Activated CD8-positive, alpha-beta memory T cell treated with anti-CD3 and anti-CD28 coated beads, Interleukin-2, amount 10 ng/mL, durations not matched to agents 7 days and 5 days (primary cell): Measurements from ENCODE around the gene ZNF256. TPM values are rescaled to one million over a fixed set of nuclear protein-coding genes. Genes with fewer than 3 reads are reported as not detected.

ENCODE experiments used
- ATAC-seq: fragments of 150-1000 bp; cut with Tn5 transposase; one replicate; pipeline ENCODE4 v1.10.0; 2021; ENCODE audit warnings: moderate library complexity
- CTCF ChIA-PET: fragments of 350-600 bp; sonication (Branson Sonifier 250); formaldehyde crosslinking; loops from one replicate; lab custom pipeline; 2021; ENCODE audit warnings: antibody characterized with exemption; lab: Charles Lee
- DNase-seq: peaks from one replicate; pipeline ENCODE4 v3.0.0-alpha.2; 2020
- H3K27ac Mint-ChIP-seq: one replicate; pipeline ENCODE4 v1.8.0; 2021; ENCODE audit warnings: mild to moderate bottlenecking, mixed read lengths
- H3K27me3 Mint-ChIP-seq: one replicate; pipeline ENCODE4 v1.8.0; 2021; ENCODE audit warnings: mixed read lengths
- H3K36me3 Mint-ChIP-seq: one replicate; pipeline ENCODE4 v1.8.0; 2021; ENCODE audit warnings: mild to moderate bottlenecking, mixed read lengths
- H3K4me1 Mint-ChIP-seq: one replicate; pipeline ENCODE4 v1.8.0; 2021; ENCODE audit warnings: mixed read lengths
- H3K4me3 Mint-ChIP-seq: one replicate; pipeline ENCODE4 v1.8.0; 2021; ENCODE audit warnings: mild to moderate bottlenecking, moderate library complexity, mixed read lengths
- H3K9me3 Mint-ChIP-seq: one replicate; pipeline ENCODE4 v1.8.0; 2022; ENCODE audit warnings: low read depth, mixed read lengths
- total RNA-seq, 2 experiments: library from RNA; stranded (reverse); gene quantifications; one replicate each; pipeline ENCODE4 v1.2.3, GENCODE V29; 2021

The ZNF256 gene
- total RNA-seq: 1 to 10 TPM; 7.6 to 9.3 TPM

- H3K27me3 Mint-ChIP-seq: no peaks in the 10 kb centered on the region
- peak within 1 kb of the TSS; percentile 95 for H3K4me3 Mint-ChIP-seq
- peaks cover 30% of the 10 kb centered on the region for H3K9me3 Mint-ChIP-seq
- CTCF ChIA-PET: no interaction called here
- H3K27ac Mint-ChIP-seq: peak within 1 kb of the TSS; percentile 90
- ATAC-seq: peak; percentile 97
- peak; percentile 94 for DNase-seq
- H3K4me1 Mint-ChIP-seq: peaks cover 15% of the 10 kb centered on the region
- H3K36me3 Mint-ChIP-seq: peaks cover 44% of the 10 kb centered on the region
These were observed at the start of gene ZNF256 for GRCh38 chr19:57947419-57948134. Gene ZNF256, minus strand, starts transcription at chr19:57947706. Its CDS starts 232 bp downstream, at chr19:57947474.

DNA sequence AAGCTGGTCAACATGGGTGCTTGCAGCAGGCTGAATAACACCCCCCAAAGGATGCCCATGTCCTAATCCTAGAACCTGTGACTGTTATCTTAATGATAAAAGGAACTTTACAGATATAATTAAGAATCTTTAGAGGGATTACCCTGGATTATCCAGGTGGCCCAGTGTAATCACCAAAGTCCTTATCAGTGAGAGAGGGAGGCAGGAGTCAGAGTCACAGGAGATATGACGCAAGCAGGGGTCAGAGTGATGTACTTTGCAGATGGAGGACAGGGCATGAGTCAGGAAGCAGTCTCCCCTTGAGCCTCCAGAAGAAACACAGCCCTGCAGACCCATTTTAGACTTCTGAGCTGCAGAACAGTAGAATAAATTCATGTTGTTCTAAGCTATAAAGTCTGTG, 45.3 kb upstream of the ZNF256 start:
- Mint-ChIP-seq H3K4me3 (no peak overlapping the region), H3K9me3 (peaks cover 52% of the 10 kb centered on the region), H3K27ac (no peak overlapping the region), H3K4me1 (no peaks in the 10 kb centered on the region), H3K36me3 (peaks cover 68% of the 10 kb centered on the region), H3K27me3 (no peaks in the 10 kb centered on the region)
- no peak for DNase-seq
- CTCF ChIA-PET: no interaction called here
- ATAC-seq: no peak

GRCh38 chr19:57978586-57979289, 31.2 kb upstream of the ZNF256 start:
- H3K4me3 Mint-ChIP-seq: no peak overlapping the region
- H3K36me3 Mint-ChIP-seq: peaks cover 62% of the 10 kb centered on the region
- ATAC-seq (no peak), DNase-seq (no peak)
- H3K4me1 Mint-ChIP-seq: no peaks in the 10 kb centered on the region
- no peak overlapping the region for H3K27ac Mint-ChIP-seq
- peaks cover 53% of the 10 kb centered on the region for H3K9me3 Mint-ChIP-seq
- CTCF ChIA-PET: no interaction called here
- no peaks in the 10 kb centered on the region for H3K27me3 Mint-ChIP-seq

DNA sequence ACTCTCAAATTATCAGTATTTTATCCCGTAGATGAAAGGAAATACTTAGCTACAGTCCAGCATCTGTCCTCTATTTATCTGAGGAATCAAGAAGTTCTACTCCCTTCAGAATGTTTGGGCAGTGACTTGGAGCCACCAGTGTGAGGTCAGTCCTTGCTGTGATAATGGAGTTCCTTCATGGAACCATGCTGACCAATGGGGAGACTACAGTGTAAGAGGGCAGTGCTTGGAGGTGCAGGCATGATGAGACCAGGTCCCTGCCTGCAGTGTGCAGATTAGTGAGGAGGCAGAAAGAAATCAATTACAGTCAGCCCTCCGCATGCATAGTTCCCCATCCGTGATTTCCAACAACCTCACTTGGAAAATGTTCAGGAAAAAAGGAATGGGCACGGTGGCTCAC, 26.9 kb upstream of the ZNF256 start, which contains the start of gene C19orf18:
TSS of gene C19orf18 (minus strand) at position 101 of the 400 bp plus-strand sequence. CDS start 102 bp downstream, outside the sequence.
- no peaks in the 10 kb centered on the region for H3K4me1 Mint-ChIP-seq
- ATAC-seq (no peak), DNase-seq (no peak)
- CTCF ChIA-PET: no interaction called here
- no peak within 1 kb of the TSS for H3K27ac Mint-ChIP-seq
- H3K9me3 Mint-ChIP-seq: peaks cover 47% of the 10 kb centered on the region
- H3K36me3 Mint-ChIP-seq: peaks cover 25% of the 10 kb centered on the region
- no peak within 1 kb of the TSS for H3K4me3 Mint-ChIP-seq
- no peaks in the 10 kb centered on the region for H3K27me3 Mint-ChIP-seq

- Mint-ChIP-seq H3K4me1 (no peaks in the 10 kb centered on the region), H3K27me3 (no peaks in the 10 kb centered on the region)
These were observed 17.3 kb upstream of the ZNF256 start for GRCh38 chr19:57964761-57965160.

GRCh38 chr19:57961785-57962184, 14.3 kb upstream of the ZNF256 start:
- Mint-ChIP-seq H3K9me3 (peaks cover 22% of the 10 kb centered on the region), H3K27me3 (no peaks in the 10 kb centered on the region), H3K4me1 (no peaks in the 10 kb centered on the region), H3K36me3 (peaks cover 5% of the 10 kb centered on the region), H3K27ac (no peak overlapping the region), H3K4me3 (no peak overlapping the region)
- DNase-seq: no peak
- CTCF ChIA-PET: no interaction called here
- ATAC-seq: no peak

More at GRCh38 chr19:57964761-57965160, 17.3 kb upstream of the ZNF256 start:
- H3K36me3 Mint-ChIP-seq: peaks cover 8% of the 10 kb centered on the region
- H3K9me3 Mint-ChIP-seq: peaks cover 25% of the 10 kb centered on the region
- no peak for DNase-seq
- H3K27ac Mint-ChIP-seq: no peak overlapping the region
- CTCF ChIA-PET: no interaction called here
- ATAC-seq: no peak
- no peak overlapping the region for H3K4me3 Mint-ChIP-seq

DNA sequence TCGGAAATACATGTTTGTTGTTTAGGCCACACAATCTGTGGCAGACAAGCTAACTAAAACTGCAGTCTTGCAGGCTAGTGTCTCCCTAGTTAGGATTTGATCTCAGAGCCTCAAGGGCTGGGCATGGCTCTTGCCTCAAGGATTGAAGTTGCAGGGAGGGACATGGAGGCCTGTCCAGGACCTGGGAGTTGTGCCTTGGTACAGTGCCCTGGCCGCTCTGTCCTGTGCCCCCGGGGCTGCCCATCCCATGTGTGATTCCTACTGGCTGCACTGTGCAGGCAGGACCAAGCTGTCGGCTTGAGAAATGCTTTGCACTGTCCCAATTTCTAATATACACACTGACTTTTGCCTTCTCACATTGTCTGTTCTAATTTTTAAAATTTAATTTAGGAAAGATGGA, 7.5 kb upstream of the ZNF256 start:
- ATAC-seq (no peak), DNase-seq (no peak)
- H3K27me3 Mint-ChIP-seq: no peaks in the 10 kb centered on the region
- H3K9me3 Mint-ChIP-seq: peaks cover 36% of the 10 kb centered on the region
- peaks cover 2% of the 10 kb centered on the region for H3K36me3 Mint-ChIP-seq
- no peak overlapping the region for H3K27ac Mint-ChIP-seq
- no peak overlapping the region for H3K4me3 Mint-ChIP-seq
- CTCF ChIA-PET: no interaction called here
- H3K4me1 Mint-ChIP-seq: no peaks in the 10 kb centered on the region

GRCh38 chr19:57949702-57950101, 2.2 kb upstream of the ZNF256 start:
- no peaks in the 10 kb centered on the region for H3K27me3 Mint-ChIP-seq
- CTCF ChIA-PET: no interaction called here
- H3K4me3 Mint-ChIP-seq: no peak overlapping the region
- peaks cover 23% of the 10 kb centered on the region for H3K36me3 Mint-ChIP-seq
- H3K9me3 Mint-ChIP-seq: peaks cover 31% of the 10 kb centered on the region
- no peak for DNase-seq
- ATAC-seq: no peak
- peaks cover 15% of the 10 kb centered on the region for H3K4me1 Mint-ChIP-seq
- H3K27ac Mint-ChIP-seq: no peak overlapping the region

DNA sequence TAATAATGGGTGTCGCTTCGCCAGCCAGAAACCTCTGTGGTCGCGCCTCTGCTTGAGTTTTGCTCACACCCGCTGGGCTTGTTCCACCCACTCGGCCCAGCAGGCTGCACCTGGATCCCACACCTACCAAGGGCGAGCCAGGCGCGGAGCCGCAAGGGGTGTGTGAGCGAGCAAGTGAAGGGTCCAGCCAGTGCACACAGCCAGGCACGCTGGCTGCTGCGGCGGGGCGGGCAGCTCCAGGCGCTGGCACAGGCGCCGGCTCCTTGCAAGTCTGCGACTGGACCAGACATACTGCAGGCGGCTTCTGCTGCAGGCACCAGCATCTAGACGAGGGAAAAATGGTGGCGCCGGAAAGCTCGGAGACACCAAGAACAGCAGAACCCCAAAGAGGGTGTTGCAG, 1.8 kb upstream of the ZNF256 start:
- no peak for ATAC-seq
- H3K9me3 Mint-ChIP-seq: peaks cover 30% of the 10 kb centered on the region
- no peaks in the 10 kb centered on the region for H3K27me3 Mint-ChIP-seq
- CTCF ChIA-PET: no interaction called here
- DNase-seq: no peak
- peaks cover 27% of the 10 kb centered on the region for H3K36me3 Mint-ChIP-seq
- H3K4me1 Mint-ChIP-seq: peaks cover 15% of the 10 kb centered on the region
- no peak overlapping the region for H3K27ac Mint-ChIP-seq
- no peak overlapping the region for H3K4me3 Mint-ChIP-seq

DNA sequence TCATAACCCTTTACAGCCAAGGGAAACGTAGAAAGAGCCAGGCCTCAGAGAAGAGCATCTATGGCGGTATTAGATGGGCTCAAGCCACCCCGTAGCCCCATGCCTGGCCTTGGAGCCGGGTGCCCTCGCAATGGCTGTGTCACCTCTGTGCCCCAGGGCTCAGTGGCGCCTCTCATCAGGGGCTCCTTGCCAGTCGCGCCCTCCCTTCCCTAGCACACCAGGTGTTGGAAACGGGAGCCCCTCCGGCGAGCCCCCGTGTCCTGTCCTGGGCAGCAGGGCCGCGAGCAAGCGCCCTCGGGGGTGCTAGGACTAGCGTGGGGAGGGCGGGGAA, 453 bp downstream of the ZNF256 start:
- H3K4me1 Mint-ChIP-seq: peaks cover 15% of the 10 kb centered on the region
- peaks cover 36% of the 10 kb centered on the region for H3K9me3 Mint-ChIP-seq
- no peak for ATAC-seq
- H3K4me3 Mint-ChIP-seq: peak overlapping the region; percentile 95
- CTCF ChIA-PET: no interaction called here
- peaks cover 49% of the 10 kb centered on the region for H3K36me3 Mint-ChIP-seq
- no peak for DNase-seq
- peak overlapping the region; percentile 90 for H3K27ac Mint-ChIP-seq
- H3K27me3 Mint-ChIP-seq: no peaks in the 10 kb centered on the region

GRCh38 chr19:57946316-57946715, 1.2 kb downstream of the ZNF256 start:
- CTCF ChIA-PET: no interaction called here
- Mint-ChIP-seq H3K4me3 (peak overlapping the region; percentile 95), H3K4me1 (peaks cover 15% of the 10 kb centered on the region), H3K27me3 (no peaks in the 10 kb centered on the region), H3K9me3 (peaks cover 39% of the 10 kb centered on the region), H3K36me3 (peaks cover 55% of the 10 kb centered on the region), H3K27ac (peak overlapping the region; percentile 42)
- ATAC-seq (no peak), DNase-seq (no peak)

DNA sequence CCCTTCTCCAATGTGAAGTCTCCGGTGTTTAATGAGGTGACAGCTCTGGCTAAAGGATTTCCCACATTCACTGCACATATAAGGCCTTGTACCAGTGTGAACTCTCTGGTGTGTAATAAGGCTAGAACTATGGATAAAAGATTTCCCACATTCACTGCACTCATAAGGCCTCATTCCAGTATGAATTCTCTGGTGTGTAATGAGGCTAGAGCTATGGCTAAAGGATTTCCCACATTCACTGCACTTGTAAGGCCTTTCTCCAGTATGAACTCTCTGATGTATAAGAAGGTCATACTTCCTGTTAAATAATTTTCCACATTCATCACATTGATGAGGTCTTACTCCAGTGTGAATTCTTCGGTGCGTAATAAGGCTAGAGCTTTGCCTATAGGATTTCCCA, 5.9 kb downstream of the ZNF256 start:
- ATAC-seq (no peak), DNase-seq (no peak)
- Mint-ChIP-seq H3K4me3 (no peak overlapping the region), H3K27ac (no peak overlapping the region), H3K36me3 (peaks cover 84% of the 10 kb centered on the region), H3K9me3 (peaks cover 47% of the 10 kb centered on the region), H3K4me1 (peaks cover 10% of the 10 kb centered on the region), H3K27me3 (no peaks in the 10 kb centered on the region)
- CTCF ChIA-PET: no interaction called here

DNA sequence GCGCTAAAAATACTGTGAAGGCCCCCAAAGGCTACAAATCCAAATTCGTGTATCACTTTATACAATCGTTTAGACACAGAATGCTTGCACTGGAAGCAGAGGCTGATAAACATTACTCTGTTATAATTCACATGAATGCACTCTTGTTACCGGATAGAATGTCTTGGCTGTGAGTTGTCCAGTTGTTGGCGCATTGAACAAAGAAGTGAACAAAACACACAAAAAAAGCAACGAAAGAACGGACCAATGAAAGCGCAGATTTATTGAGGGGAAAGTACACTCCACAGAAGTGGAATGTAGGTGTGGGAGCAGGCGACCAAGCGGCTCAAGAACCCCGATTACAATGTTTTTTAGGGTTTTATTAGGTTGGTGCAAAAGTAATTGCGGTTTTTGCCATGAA, 11.8 kb downstream of the ZNF256 start:
- Mint-ChIP-seq H3K4me3 (no peak overlapping the region), H3K36me3 (peaks cover 68% of the 10 kb centered on the region), H3K27ac (no peak overlapping the region), H3K27me3 (no peaks in the 10 kb centered on the region), H3K9me3 (peaks cover 30% of the 10 kb centered on the region), H3K4me1 (peaks cover 7% of the 10 kb centered on the region)
- CTCF ChIA-PET: no interaction called here
- no peak for DNase-seq
- ATAC-seq: no peak
